WERI-Rb-1 (cell line): Measurements from ENCODE around the gene NCAPG2.

Source experiments
- DNase-seq: peaks from one replicate; pipeline ENCODE4 v3.0.0-alpha.2; 2020
- H3K27ac ChIP-seq: fragments of 250-450 bp; sonication (Bioruptor Pico); 2 replicates; pipeline ENCODE4 v1.5.1; 2020; ENCODE audit warnings: mild to moderate bottlenecking, moderate library complexity
- H3K27me3 ChIP-seq: fragments of 250-450 bp; sonication (Bioruptor Pico); 2 replicates; pipeline ENCODE4 v1.5.1; 2021; ENCODE audit warnings: mild to moderate bottlenecking, low read depth, moderate library complexity; ENCODE audit not compliant: insufficient read depth, severe bottlenecking
- H3K36me3 ChIP-seq: fragments of 250-450 bp; sonication (Bioruptor Pico); 2 replicates; pipeline ENCODE4 v1.5.1; 2020; ENCODE audit warnings: mild to moderate bottlenecking, moderate library complexity
- H3K4me3 ChIP-seq: 2 replicates; pipeline ENCODE4 v1.5.1; 2011; ENCODE audit warnings: low read depth, mild to moderate bottlenecking, control low read depth, low read length
- H3K9me3 ChIP-seq: fragments of 250-450 bp; sonication (Bioruptor Pico); 2 replicates; pipeline ENCODE4 v1.5.1; 2021; ENCODE audit warnings: mild to moderate bottlenecking, moderate library complexity; ENCODE audit not compliant: severe bottlenecking
- TF ChIP-seq, protein P1 (sequence below): IDR thresholded peaks from 2 replicates; pipeline ENCODE4 v1.5.1; 2011; ENCODE audit warnings: low read depth, mild to moderate bottlenecking, control low read depth, inconsistent platforms, low read length

NCAPG2 gene, protein sequence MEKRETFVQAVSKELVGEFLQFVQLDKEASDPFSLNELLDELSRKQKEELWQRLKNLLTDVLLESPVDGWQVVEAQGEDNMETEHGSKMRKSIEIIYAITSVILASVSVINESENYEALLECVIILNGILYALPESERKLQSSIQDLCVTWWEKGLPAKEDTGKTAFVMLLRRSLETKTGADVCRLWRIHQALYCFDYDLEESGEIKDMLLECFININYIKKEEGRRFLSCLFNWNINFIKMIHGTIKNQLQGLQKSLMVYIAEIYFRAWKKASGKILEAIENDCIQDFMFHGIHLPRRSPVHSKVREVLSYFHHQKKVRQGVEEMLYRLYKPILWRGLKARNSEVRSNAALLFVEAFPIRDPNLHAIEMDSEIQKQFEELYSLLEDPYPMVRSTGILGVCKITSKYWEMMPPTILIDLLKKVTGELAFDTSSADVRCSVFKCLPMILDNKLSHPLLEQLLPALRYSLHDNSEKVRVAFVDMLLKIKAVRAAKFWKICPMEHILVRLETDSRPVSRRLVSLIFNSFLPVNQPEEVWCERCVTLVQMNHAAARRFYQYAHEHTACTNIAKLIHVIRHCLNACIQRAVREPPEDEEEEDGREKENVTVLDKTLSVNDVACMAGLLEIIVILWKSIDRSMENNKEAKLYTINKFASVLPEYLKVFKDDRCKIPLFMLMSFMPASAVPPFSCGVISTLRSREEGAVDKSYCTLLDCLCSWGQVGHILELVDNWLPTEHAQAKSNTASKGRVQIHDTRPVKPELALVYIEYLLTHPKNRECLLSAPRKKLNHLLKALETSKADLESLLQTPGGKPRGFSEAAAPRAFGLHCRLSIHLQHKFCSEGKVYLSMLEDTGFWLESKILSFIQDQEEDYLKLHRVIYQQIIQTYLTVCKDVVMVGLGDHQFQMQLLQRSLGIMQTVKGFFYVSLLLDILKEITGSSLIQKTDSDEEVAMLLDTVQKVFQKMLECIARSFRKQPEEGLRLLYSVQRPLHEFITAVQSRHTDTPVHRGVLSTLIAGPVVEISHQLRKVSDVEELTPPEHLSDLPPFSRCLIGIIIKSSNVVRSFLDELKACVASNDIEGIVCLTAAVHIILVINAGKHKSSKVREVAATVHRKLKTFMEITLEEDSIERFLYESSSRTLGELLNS

DNA sequence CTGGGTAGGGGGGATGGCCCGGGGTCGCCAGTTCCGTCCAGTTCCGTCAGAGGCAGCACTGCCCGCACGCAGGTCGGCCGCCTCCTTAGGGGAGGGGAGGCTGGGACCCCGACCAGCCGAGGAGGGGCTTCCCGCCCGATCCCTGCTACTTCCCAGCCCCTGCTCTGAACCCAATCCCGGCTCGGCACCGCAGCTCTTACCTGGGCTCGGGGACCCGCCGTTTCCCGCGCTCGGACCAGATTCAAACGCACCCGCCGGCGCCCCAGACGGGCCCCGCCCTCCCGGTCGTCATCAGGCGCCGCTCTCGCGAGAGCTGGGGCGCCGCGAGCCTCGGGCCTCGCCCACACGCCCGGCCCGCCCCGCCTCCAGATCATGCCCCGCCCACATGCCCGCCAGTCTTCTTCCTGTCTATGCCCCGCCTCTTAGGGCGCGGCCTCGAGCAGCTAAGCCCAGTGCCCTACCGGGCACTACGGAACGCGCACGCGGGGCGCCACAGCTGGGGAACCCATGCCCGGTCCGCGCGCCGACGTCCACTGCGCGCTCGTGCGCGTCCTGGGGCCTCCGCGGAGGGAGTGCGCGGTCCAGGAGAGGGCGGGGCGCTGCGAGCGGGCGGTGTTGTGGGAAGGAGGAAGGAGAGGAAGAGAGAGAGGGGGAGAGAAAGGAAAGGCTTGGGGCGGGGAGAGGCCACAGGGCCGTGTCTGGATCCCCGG lies at the start of gene NCAPG2:
Gene NCAPG2 (minus strand): TSS at position 281 of the 710 bp plus-strand sequence. CDS start 2,905 bp downstream, outside the sequence.
- TF ChIP-seq, protein P1, sequence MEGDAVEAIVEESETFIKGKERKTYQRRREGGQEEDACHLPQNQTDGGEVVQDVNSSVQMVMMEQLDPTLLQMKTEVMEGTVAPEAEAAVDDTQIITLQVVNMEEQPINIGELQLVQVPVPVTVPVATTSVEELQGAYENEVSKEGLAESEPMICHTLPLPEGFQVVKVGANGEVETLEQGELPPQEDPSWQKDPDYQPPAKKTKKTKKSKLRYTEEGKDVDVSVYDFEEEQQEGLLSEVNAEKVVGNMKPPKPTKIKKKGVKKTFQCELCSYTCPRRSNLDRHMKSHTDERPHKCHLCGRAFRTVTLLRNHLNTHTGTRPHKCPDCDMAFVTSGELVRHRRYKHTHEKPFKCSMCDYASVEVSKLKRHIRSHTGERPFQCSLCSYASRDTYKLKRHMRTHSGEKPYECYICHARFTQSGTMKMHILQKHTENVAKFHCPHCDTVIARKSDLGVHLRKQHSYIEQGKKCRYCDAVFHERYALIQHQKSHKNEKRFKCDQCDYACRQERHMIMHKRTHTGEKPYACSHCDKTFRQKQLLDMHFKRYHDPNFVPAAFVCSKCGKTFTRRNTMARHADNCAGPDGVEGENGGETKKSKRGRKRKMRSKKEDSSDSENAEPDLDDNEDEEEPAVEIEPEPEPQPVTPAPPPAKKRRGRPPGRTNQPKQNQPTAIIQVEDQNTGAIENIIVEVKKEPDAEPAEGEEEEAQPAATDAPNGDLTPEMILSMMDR, result no peak
- DNase-seq, result peak; percentile 98
- H3K36me3 ChIP-seq, result peaks cover 38% of the 10 kb centered on the region
- H3K27ac ChIP-seq, result peak within 1 kb of the TSS; percentile 97
- H3K4me3 ChIP-seq, result peak within 1 kb of the TSS; percentile 91
- H3K27me3 ChIP-seq, result no peaks in the 10 kb centered on the region
- H3K9me3 ChIP-seq, result no peaks in the 10 kb centered on the region

DNA sequence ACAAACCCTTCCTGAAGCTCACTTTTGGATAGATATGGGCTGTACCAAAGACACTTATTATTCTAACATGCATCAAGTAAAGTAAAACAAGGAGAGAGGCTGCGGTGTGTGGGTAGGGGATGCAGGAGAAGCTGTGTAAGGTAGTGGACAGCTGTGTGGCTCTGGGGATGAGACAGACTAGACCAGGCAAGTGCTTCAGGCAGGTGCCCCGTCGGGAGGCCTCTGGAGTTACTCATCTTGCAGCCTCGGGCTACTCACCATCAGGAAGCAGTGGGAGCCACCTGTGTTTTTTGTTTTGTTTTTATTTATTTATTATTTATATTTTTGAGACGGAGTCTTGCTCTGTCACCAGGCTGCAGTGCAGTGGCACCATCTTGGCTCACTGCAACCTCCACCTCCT lies 49.3 kb upstream of the NCAPG2 start:
- no peak overlapping the region for H3K27ac ChIP-seq
- no peak for DNase-seq
- no peaks in the 10 kb centered on the region for H3K27me3 ChIP-seq
- no peak overlapping the region for H3K4me3 ChIP-seq
- no peaks in the 10 kb centered on the region for H3K9me3 ChIP-seq
- H3K36me3 ChIP-seq, result no peaks in the 10 kb centered on the region; the same call in none of the 2 replicates
- TF ChIP-seq, protein P1, result no peak

DNA sequence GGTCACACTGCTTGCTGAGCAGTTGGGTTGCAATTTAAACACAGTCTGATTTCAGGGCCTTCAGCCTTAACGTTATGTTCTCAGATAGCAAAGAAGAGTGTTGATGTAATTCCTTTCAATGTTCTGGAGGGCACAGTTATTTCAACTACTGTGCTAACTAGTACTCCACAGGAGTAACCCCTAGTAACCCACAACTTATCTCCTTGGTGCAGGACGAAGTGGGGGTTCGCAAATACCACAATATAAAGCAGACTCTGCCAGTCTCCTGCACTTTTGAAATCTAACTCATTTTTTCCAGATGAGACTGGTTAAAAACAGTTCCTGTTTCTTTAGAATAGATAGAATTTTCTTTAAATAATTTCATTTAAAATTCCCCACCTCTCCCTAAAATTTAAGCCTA lies 47.1 kb upstream of the NCAPG2 start:
- TF ChIP-seq, protein P1, result no peak
- H3K4me3 ChIP-seq, result no peak overlapping the region
- H3K27me3 ChIP-seq, result no peaks in the 10 kb centered on the region
- DNase-seq, result no peak
- no peak overlapping the region for H3K27ac ChIP-seq
- H3K9me3 ChIP-seq, result no peaks in the 10 kb centered on the region
- H3K36me3 ChIP-seq, result no peaks in the 10 kb centered on the region; the same call in none of the 2 replicates

DNA sequence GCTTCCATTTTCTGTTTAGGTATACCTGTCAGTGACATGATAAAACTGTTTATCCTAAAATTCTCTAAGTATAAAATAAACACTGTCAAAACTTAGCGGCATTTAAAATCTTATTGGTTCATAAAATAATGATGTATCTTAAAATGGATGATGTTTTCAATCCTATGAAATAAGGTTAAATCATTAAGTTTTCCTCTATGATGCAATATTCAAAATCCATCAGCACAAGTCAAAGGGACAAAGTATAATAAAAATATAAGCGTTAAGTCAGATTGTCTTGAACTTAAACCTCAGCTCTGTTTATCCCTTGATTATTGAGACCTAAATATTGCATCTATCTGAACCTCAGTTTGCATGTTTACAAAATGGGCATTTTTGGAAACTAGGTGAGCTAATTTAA lies 46.6 kb upstream of the NCAPG2 start:
- DNase-seq, result no peak
- no peaks in the 10 kb centered on the region for H3K27me3 ChIP-seq
- H3K4me3 ChIP-seq, result no peak overlapping the region
- no peaks in the 10 kb centered on the region for H3K9me3 ChIP-seq
- TF ChIP-seq, protein P1, result no peak
- no peak overlapping the region for H3K27ac ChIP-seq
- no peaks in the 10 kb centered on the region; the same call in none of the 2 replicates for H3K36me3 ChIP-seq

DNA sequence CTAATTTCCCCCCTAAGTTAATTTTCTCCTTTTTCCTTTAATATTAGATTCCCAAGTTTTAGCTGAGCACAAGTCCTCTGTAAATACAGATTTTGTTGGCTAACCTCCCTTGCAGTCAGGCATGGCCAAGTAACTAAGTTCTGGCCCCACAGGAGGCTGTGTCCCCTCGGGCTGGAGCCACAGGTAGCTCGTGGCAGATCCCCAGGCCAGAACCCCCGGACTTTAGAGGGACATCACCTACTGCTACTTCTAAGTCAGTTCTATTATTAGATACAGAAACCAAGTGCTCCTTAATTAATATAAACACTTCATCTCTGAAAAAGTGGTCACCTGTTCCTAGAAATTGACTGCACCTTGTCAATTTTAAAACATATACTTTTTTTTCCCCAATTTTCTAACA lies 46.1 kb upstream of the NCAPG2 start:
- Histone ChIP-seq H3K36me3 (no peaks in the 10 kb centered on the region; the same call in none of the 2 replicates), H3K4me3 (no peak overlapping the region), H3K27ac (no peak overlapping the region), H3K27me3 (no peaks in the 10 kb centered on the region), H3K9me3 (no peaks in the 10 kb centered on the region)
- TF ChIP-seq, protein P1, result no peak
- no peak for DNase-seq
